ENCODE measurements around the gene CIITA.
A peak's percentile ranks its signal among the peaks of the same experiment; 100 is the strongest.

CIITA gene

DNA sequence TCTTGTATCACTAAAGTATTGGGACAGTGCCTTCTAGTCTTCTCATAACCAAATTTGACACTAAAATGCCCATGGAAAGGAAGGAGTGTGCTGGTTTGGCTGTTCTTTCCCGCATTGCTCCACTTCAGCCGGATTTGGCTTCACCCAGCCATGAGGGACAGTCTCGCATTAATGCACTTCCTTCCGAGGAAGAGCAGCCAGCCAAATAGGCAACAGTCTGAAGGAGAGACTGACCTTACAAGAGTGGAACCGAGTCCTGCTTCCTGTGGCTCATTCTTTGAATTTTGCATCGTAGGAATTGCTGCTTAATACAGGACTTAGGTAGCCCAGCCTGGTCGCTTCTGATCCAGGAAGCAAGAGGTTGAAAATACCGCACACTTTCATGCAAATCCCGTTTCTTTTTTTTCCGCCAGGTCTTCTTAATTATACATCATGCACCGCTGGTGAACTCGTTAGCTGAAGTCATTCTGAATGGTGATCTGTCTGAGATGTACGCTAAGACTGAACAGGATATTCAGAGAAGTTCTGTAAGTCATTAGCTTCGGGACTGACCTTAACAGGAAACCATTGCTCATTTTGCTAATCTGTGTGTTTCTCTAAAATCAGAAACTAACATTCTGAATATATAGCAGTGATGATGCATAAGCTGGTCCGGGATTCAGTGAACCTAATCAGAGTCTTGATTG lies 105.6 kb downstream of the CIITA start:
- DNase-seq (ENCODE audit: low read depth in 3 of 3), result no peak

DNA sequence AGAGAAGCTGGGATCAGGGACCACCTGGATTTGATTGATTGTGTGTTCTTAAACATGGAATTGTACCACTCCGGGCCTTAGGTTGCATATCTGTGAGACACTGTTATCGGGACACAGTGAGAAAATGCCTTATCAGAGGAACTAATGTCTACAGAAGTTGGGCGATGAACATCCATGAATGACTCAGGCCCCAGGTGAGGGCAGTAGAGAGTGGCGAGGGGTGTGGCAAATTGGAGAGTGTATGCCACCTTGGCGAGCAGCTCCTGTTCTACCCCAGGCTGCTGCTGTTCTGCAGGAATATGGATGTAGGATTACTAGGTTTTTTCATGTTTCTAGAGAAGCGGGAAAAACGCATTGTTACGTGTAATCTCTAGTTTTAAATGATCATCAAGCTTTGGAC lies 106.2 kb downstream of the CIITA start:
- DNase-seq (ENCODE audit: low read depth in 3 of 3), result peak in 1 of 3 experiments; percentile 13

DNA sequence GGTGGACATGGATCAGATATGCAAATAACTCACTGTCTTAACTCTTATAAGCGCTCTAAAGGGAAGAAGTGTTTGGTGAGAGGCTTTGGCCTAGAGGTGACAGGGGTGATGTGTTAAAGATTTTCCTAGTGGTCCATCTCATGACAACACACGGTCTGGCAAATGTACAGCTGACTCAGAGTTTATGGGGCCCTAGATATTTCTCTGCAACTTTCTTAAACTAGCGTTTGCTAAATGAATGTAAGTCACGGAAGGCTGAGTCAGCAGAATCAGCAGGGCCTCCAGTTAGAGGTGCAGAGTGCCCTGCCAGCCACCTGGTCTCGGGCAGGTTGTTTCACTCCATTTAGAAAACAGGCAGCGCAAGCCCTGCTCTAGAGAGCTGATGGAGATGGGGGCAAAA lies 107.5 kb downstream of the CIITA start:
- no peak for DNase-seq (ENCODE audit: low read depth in 3 of 3)

Measured in stimulated activated CD4-positive, alpha-beta T cell treated with anti-CD3 and anti-CD28 coated beads, TNF-alpha, amount 100 ng/mL, for 4 hours (primary cell).